DMS153 treated with DMSO at 0.1 percent for 48 hours (cell line): Measurements from ENCODE around the gene NAALADL2.
A peak's percentile ranks its signal among the peaks of the same experiment; 100 is the strongest.

Source experiments
- DNase-seq: peaks from one replicate; lab custom pipeline; 2025; ENCODE audit not compliant: unreplicated experiment; lab: John Stamatoyannopoulos, UW

Gene NAALADL2

DNA sequence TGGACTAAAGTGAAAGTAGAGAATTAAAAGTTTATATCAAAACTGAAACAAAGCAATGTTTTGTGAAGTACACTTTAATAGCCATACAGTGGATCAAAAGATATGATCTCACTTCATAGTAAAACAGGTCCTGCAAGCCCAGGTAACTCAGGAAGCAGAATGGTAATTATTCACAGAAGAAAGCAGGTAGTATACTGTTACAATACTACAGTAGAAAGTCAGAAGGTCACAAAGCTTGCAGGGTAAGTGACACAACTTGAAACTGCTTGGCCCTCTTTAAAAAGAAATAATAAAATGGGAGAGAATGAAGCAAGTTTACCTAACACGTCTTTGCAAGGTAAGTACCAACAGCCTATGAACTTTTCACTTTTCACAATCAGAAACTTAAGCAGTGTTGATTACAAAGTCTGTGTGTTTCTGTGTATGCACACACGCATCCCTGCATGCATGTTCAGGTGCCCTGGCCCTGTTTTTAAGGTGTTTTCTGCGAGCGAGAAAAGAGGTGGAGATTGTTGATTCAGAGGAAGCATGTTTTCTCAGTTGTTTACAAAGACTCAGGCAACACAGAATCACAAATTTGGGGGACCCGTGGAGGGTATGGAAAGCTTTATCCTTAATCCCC, at the start of gene NAALADL2:
TSS of gene NAALADL2 (plus strand) at position 221 of the 622 bp plus-strand sequence.
- peak; percentile 64 for DNase-seq

GRCh38 chr3:174810254-174810653, 48.9 kb upstream of the NAALADL2 start:
- no peak for DNase-seq

DNA sequence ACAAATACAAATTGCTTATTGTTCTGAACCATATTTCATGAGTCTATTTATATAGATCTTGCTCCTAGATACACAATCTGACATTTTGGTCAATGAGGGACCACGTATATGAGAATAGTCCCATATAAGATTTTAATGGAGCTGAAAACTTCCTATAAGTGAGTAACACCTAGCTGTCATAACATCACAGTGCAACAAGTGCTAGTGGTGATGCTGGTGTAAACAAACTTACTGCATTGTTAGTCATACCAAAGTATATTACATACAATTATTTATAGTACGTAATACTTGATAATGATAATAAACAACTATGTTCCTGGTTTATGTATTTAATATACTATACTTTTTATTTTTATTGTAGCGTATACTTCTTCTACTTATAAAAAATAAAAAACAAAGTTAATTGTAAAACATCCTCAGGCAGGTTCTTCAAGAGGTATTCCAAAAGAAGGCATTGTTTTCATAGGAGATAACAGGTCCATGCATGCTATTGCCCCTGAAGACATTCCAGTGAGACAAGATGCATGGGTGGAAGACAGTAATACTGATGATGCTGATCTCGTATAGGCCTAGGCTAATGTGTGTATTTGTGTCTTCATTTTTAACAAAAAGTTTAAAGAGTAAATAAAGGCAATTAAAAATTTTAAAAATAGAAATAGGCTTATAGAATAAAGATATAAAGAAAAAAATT, 46.8 kb upstream of the NAALADL2 start:
- DNase-seq: no peak

DNA sequence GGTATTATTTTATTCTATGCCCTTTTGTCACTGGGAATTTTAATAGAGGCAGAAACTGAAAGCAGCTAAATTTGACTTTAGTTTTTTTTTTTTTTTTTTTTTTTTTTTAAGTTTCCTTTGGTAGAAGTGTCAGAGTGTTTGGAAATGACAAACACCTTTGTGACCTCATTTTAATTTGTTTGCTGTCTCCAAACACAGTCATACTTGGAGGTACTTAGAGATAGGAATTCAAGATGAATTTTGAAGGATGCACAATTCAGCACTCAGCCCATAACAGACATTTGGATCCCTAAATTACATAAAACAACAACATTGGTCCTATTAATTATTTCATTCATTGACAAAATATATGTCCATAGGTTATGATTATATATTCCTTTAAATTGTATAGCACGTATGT, 43.4 kb upstream of the NAALADL2 start:
- no peak for DNase-seq

GRCh38 chr3:174820885-174821284, 38.2 kb upstream of the NAALADL2 start:
- DNase-seq: no peak

DNA sequence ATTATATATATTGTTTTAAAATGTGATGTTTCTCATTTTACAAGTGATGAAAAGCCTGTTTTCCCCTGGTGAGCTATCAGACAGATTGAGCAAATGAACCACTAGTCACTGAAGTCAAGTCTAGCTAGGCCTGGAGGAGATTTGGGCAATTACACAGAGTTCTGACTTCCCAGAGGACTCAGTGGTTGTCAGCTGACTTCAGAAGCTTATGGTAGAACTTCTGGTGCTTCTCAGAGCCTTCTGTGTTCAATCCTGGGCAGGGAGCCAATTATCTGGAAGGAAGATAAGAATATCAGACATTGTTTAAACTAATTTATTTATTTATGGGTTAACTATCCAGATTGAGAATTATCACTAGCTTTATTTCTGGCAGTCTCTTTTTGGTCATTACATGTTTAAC, 37.7 kb upstream of the NAALADL2 start:
- no peak for DNase-seq

GRCh38 chr3:174822320-174822719, 36.8 kb upstream of the NAALADL2 start:
- no peak for DNase-seq

GRCh38 chr3:174826069-174826468, 33.1 kb upstream of the NAALADL2 start:
- no peak for DNase-seq

DNA sequence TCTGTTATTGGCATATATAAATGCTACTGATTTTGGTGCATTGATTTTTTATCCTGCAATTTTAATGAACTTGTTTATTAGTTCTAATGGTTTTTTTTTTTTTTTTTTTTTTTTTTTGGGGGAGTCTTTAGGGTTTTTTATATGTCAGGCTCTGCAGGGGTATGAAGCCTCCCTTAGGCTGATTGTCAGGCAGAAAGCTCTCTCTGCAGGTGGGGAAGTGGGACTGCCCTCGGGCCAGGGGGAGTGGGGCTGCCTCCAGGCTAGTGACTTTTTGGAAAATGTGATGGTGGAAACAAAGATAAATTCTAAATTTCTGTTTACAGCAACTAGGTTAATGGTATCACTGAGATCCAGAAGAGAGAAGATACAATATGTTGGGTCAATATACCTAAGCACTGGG, 14.4 kb upstream of the NAALADL2 start:
- no peak for DNase-seq

DNA sequence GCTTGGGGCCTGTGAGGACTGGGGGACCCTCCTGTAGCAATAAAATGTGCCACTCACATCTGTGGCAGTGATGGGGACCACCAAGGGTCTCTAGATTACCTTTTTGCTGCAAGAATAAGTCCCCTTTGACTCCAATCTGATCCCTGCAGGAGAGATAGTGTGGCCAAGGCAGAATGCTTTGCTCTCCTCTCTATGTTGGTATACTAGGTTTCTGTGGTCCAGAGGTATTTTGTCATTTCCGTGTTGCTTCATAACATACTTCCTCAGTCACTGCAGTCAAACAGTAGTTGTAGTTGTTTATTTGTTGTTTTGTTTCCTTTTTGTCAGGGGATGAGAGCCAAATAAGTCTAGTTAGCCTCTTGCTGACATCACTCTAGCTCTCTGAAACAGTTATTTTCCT, 13.1 kb upstream of the NAALADL2 start:
- no peak for DNase-seq

- DNase-seq: no peak
These were observed 4.1 kb upstream of the NAALADL2 start for GRCh38 chr3:174854987-174855386.

DNA sequence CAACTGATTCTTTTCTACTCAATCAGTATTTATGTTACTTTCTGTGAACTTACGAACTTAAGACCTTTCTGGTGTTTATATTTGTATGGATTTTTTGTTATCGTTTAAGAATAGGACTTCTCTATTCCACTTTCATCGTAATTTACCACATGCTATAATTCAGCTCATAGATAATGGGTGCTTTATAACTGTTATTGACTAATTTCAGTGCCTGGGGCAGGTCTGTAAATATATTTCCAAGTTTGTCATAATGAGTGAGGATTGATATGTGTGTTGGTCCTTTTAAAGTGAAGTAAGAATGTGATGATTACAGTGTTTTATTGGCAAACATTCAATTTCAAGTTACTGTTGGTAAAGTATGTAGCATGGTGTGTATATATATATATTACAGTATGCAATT, 1.8 kb upstream of the NAALADL2 start:
- no peak for DNase-seq

GRCh38 chr3:174858353-174858752, 781 bp upstream of the NAALADL2 start:
- DNase-seq: no peak

- peak; percentile 67 for DNase-seq
These were observed 622 bp downstream of the NAALADL2 start for GRCh38 chr3:174859756-174860155.

- DNase-seq: peak; percentile 69
These were observed 3.0 kb downstream of the NAALADL2 start for GRCh38 chr3:174862101-174862500.

GRCh38 chr3:174862666-174863065, 3.5 kb downstream of the NAALADL2 start:
- no peak for DNase-seq

DNA sequence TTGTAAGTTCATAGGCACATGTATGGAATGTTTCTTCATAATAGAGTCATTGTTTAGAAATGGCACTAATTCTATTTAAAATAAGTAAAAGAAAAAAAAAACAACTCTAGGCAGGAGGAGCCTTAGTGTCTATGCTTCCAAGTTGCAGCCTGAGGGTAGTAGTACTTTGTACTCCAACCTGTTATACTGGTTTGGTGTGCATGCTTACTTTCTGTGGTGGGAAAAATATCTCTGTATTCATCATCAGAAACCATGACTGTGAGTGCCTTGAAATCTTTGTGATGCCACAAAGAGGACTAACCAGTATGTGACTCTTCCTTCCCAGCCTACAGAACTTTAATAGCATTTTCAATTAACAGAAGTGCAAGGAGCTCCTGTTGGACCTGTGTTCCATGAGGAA, 4.4 kb downstream of the NAALADL2 start:
- DNase-seq: no peak

DNA sequence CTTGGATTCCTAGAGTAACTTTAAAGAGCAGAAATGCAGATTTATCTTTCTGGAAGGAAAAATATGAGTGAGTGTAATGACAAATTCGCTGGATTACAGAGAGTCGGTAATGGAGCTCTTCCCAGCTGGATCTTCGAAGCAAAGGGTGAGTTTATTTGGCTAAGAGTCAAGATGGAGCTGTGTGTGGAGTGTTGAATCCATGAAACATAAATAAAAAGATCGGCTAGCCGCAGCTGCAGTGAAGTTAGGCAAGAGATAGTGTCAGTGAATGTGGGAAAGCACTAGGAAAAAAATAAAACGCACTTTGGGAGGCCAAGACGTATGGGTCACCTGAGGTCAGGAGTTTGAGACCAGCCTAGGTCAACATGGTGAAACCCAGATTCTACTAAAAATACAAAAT, 10.3 kb downstream of the NAALADL2 start:
- DNase-seq: no peak

GRCh38 chr3:174873832-174874657, 14.9 kb downstream of the NAALADL2 start:
- peak; percentile 16 for DNase-seq

DNA sequence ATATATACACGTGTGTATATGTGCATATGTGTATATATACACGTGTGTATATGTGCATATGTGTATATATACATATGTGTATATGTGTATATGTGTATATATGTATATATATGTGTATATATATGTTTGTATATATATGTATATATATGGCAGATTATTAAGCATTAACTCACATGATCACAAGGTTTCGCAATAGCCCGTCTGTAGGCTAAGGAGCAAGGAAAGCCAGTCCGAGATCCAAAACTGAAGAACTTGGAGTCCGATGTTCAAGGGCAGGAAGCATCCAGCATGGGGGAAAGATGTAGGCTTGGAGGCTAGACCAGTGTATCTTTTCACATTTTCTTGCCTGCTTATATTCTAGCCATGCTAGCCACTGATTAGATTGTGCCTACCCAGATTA, 23.7 kb downstream of the NAALADL2 start:
- no peak for DNase-seq

DNA sequence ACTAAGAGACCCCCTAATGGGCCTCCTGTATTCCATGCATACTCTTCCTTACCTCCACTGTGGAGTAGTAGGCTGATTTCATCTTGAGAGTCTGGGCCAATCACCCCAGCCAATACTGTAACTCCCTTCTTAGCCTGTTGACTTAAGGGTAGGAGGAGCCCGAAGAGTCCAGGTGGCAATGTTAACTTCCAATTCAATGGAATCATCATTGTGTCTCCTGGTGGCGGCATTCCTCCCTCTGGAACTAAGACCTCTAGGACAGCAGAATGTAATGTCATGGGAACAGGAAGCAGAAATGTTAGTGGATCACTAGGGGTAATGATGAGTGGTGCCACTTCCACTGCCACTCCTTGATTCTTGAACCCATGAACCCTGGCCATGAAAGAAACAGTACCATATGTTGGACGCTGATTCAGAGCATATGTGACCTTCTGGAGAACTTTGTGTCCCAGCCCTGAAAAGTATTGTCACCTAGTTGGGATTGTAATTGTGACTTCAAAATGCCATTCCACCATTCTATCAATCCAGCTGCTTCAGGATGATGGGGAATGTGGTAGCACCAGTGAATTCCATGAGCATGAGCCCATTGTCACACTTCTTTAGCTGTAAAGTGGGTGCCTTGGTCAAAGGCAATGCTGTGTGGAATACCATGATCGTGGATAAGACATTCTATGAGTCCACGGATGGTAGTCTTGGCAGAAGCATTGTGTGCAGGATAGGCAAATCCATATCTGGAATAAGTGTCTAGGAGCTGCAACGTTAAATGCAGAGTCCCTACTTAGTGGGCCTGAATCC, 24.9 kb downstream of the NAALADL2 start:
- no peak for DNase-seq
